Measurements from ENCODE around the gene FGB.

The FGB gene

GRCh38 chr4:154562697-154563254 lies at the start of gene FGB:
FGB (plus strand) TSS chr4:154563011; CDS start chr4:154563019, 8 bp downstream.
- DNase-seq (ENCODE audit: low read depth in 2 of 2), result no peak

GRCh38 chr4:154516318-154517029 lies 46.3 kb upstream of the FGB start:
- no peak for DNase-seq (ENCODE audit: low read depth in 2 of 2)

- no peak for DNase-seq (ENCODE audit: low read depth in 2 of 2)
Observed at GRCh38 chr4:154517591-154517990, 45.2 kb upstream of the FGB start.

GRCh38 chr4:154519214-154519613 lies 43.6 kb upstream of the FGB start:
- DNase-seq (ENCODE audit: low read depth in 2 of 2), result no peak

GRCh38 chr4:154521607-154522006 lies 41.2 kb upstream of the FGB start:
- no peak for DNase-seq (ENCODE audit: low read depth in 2 of 2)

- no peak for DNase-seq (ENCODE audit: low read depth in 2 of 2)
Observed at GRCh38 chr4:154526151-154526550, 36.7 kb upstream of the FGB start.

- DNase-seq (ENCODE audit: low read depth in 2 of 2), result no peak
Observed at GRCh38 chr4:154527308-154527707, 35.5 kb upstream of the FGB start.

- no peak for DNase-seq (ENCODE audit: low read depth in 2 of 2)
Observed at GRCh38 chr4:154528869-154529268, 33.9 kb upstream of the FGB start.

GRCh38 chr4:154529728-154530519 lies 32.9 kb upstream of the FGB start:
- DNase-seq (ENCODE audit: low read depth in 2 of 2), result no peak

GRCh38 chr4:154534296-154534695 lies 28.5 kb upstream of the FGB start:
- no peak for DNase-seq (ENCODE audit: low read depth in 2 of 2)

GRCh38 chr4:154542271-154542879 lies 20.4 kb upstream of the FGB start:
- no peak for DNase-seq (ENCODE audit: low read depth in 2 of 2)

GRCh38 chr4:154545689-154546088 lies 17.1 kb upstream of the FGB start:
- DNase-seq (ENCODE audit: low read depth in 2 of 2), result no peak

GRCh38 chr4:154549894-154550790 lies 12.7 kb upstream of the FGB start, which contains the start of gene PLRG1:
PLRG1 (minus strand) TSS chr4:154550400; CDS start chr4:154550308, 92 bp downstream.
- peak; percentile 79 to 80 for DNase-seq (ENCODE audit: low read depth in 2 of 2)

GRCh38 chr4:154551872-154552686 lies 10.7 kb upstream of the FGB start:
- peak; percentile 52 for DNase-seq (ENCODE audit: low read depth in 2 of 2)

GRCh38 chr4:154559141-154559493 lies 3.7 kb upstream of the FGB start:
- DNase-seq (ENCODE audit: low read depth in 2 of 2), result no peak

GRCh38 chr4:154559494-154560418 lies 3.1 kb upstream of the FGB start:
- DNase-seq (ENCODE audit: low read depth in 2 of 2), result peak in 1 of 2 experiments; percentile 6

- DNase-seq (ENCODE audit: low read depth in 2 of 2), result no peak
Observed at GRCh38 chr4:154560419-154560801, 2.4 kb upstream of the FGB start.

- DNase-seq (ENCODE audit: low read depth in 2 of 2), result peak in 1 of 2 experiments; percentile 8
Observed at GRCh38 chr4:154560824-154561231, 2.0 kb upstream of the FGB start.

GRCh38 chr4:154564311-154564710 lies 1.5 kb downstream of the FGB start:
- DNase-seq (ENCODE audit: low read depth in 2 of 2), result no peak
